Regular cardiac myocyte (primary cell): ENCODE results near the gene TFDP2. TPM values are rescaled to one million over a fixed set of nuclear protein-coding genes. Genes with fewer than 3 reads are reported as not detected.

Experiments used
- total RNA-seq: library from RNA; depleted of rRNA; stranded (reverse); fragments of >200 nt; gene quantifications from 2 replicates; pipeline ENCODE4 v1.2.3, GENCODE V29; 2014

The TFDP2 gene
- total RNA-seq: 33.2 and 37.8 TPM in 2 replicates

GRCh38 chr3:142148792-142149672 lies at the start of gene TFDP2:
TFDP2 (minus strand) TSS chr3:142149544; CDS start chr3:142101749, 47,795 bp downstream.

Other genes starting within 250 kb of the TFDP2 start
- 15.5 and 15.8 TPM in 2 replicates for gene GK5, start 76.0 kb upstream of the TFDP2 start, total RNA-seq